ENCODE data around the gene ZNF616. TPM values are rescaled to one million over a fixed set of nuclear protein-coding genes. Genes with fewer than 3 reads are reported as not detected.

Gene ZNF616
- 18.5 TPM for total RNA-seq (ENCODE audit: unreplicated experiment)
- long read RNA-seq = 0 reads

DNA sequence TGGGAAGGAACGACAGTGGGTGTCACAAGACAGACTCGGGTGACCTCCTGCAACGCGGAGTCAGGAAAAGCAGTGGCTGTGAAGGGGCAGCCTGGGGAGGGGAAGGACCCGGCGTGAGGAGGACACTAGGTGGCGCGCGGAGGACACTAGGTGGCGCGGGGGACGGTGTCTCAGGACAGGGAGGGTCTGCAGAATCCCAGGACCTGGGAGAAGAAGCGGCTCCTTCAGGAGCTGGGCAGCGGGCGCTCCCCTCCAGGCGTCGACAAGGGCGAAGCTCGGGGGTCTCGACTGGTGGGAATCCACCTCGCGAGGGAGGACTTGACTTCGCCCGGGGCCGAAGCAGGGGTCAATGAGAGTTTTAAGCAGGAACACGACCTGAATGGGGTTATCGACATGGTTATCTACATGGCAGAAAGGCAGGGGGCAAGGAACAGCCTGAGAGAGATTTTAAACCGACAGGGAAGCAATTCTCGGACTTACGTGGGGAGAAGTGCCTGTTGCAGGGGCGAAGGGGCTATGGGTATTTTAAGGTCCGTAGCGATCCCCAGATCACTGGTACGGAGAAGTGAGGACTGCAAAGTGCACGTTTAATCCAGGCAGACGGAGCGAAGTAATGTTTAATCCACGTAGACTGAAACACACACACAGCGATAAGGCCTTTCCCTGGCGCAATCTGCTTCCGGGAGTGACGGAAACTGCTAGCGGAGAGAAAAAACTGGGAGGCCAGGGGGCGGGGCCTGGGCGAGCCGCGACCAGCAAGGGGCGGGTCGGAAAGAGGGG lies at the start of gene ZNF616:
Gene ZNF616 (minus strand): TSS at position 687 of the 780 bp plus-strand sequence. CDS start 9,426 bp downstream, outside the sequence.
- TF ChIP-seq, protein P1, sequence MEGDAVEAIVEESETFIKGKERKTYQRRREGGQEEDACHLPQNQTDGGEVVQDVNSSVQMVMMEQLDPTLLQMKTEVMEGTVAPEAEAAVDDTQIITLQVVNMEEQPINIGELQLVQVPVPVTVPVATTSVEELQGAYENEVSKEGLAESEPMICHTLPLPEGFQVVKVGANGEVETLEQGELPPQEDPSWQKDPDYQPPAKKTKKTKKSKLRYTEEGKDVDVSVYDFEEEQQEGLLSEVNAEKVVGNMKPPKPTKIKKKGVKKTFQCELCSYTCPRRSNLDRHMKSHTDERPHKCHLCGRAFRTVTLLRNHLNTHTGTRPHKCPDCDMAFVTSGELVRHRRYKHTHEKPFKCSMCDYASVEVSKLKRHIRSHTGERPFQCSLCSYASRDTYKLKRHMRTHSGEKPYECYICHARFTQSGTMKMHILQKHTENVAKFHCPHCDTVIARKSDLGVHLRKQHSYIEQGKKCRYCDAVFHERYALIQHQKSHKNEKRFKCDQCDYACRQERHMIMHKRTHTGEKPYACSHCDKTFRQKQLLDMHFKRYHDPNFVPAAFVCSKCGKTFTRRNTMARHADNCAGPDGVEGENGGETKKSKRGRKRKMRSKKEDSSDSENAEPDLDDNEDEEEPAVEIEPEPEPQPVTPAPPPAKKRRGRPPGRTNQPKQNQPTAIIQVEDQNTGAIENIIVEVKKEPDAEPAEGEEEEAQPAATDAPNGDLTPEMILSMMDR (IDR thresholded peaks at IDR 0.05; ENCODE audit: unreplicated experiment) = peak; percentile 58
- peak within 1 kb of the TSS; percentile 99 for H3K4me3 Mint-ChIP-seq (ENCODE audit: unreplicated experiment)
- peaks cover 19% of the 10 kb centered on the region for H3K27me3 Mint-ChIP-seq (ENCODE audit: unreplicated experiment)
- H3K27ac Mint-ChIP-seq (ENCODE audit: unreplicated experiment) = peak within 1 kb of the TSS; percentile 97
- H3K9me3 Mint-ChIP-seq (ENCODE audit: unreplicated experiment) = peaks cover 10% of the 10 kb centered on the region
- DNase-seq (ENCODE audit: low spot score) = peak; percentile 99
- H3K4me1 Mint-ChIP-seq (ENCODE audit: unreplicated experiment) = peaks cover 12% of the 10 kb centered on the region
- peaks cover 54% of the 10 kb centered on the region for H3K36me3 Mint-ChIP-seq (ENCODE audit: low read depth, unreplicated experiment)

DNA sequence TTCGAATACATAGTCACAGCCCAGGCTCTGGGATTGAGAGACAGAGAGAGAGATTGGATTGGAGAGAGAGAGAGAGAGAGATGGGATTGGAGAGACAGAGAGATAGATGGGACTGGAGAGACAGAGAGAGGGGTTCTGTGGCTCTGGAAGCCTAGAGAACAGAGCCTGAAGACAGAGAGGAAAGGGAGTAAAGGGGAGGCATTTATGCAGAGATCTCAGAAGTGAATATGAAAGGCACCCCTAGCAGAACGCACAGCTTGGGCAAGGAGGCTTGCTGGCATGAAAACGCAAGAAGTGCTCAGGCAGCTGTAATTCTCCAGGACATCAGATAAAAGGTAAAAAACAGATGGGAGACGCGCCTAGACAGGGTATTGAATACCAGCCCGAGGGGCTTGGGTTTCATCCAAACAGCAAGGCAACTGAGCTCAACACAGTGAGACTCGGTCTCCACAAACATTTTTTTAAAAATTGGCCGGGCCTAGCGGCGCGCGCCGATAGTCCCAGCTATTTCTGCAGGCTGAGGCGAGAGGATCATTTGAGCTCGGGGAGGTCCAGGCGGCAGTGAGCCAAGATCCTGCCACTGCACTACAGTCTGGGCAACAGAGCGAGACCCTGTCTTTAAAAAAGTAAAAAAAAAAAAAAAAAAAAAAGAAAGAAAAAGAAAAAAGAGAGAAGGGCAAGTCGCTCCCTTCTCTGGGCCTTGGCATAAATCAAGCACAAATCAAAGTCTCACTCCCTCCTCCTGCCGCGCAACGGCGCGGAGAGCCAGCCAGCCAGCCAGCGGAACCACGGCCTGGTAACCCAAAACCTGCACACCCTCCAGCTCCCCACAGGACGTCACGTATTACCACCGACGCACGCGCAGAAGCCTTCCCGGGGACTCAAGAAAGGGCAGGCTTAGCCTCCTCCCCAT lies 49.3 kb upstream of the ZNF616 start:
- TF ChIP-seq, protein P1 (IDR thresholded peaks at IDR 0.05; ENCODE audit: unreplicated experiment) = no peak
- H3K27ac Mint-ChIP-seq (ENCODE audit: unreplicated experiment) = peak overlapping the region; percentile 100
- H3K36me3 Mint-ChIP-seq (ENCODE audit: low read depth, unreplicated experiment) = peaks cover 21% of the 10 kb centered on the region
- peaks cover 19% of the 10 kb centered on the region for H3K4me1 Mint-ChIP-seq (ENCODE audit: unreplicated experiment)
- H3K27me3 Mint-ChIP-seq (ENCODE audit: unreplicated experiment) = peaks cover 10% of the 10 kb centered on the region
- DNase-seq (ENCODE audit: low spot score) = peak; percentile 43
- no peaks in the 10 kb centered on the region for H3K9me3 Mint-ChIP-seq (ENCODE audit: unreplicated experiment)
- H3K4me3 Mint-ChIP-seq (ENCODE audit: unreplicated experiment) = peak overlapping the region; percentile 99

DNA sequence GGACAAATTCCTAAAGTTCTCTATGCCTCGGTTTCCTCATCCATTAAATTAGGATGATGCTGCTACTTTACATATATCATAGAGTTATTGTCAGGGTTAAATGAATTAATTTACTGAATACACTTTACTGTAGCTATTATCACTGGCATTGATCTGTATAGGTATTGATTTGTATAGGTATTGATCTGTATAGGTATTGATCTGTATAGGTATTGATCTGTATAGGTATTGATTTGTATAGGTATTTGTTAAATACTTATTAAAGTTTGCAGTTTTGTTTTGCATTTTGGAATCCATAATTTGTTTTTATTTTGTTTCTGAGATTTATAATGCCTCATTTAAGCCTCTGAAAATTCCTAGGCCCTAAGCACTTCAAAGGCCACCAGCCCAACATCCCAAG lies 47.7 kb upstream of the ZNF616 start:
- TF ChIP-seq, protein P1 (IDR thresholded peaks at IDR 0.05; ENCODE audit: unreplicated experiment) = no peak
- peaks cover 12% of the 10 kb centered on the region for H3K36me3 Mint-ChIP-seq (ENCODE audit: low read depth, unreplicated experiment)

DNA sequence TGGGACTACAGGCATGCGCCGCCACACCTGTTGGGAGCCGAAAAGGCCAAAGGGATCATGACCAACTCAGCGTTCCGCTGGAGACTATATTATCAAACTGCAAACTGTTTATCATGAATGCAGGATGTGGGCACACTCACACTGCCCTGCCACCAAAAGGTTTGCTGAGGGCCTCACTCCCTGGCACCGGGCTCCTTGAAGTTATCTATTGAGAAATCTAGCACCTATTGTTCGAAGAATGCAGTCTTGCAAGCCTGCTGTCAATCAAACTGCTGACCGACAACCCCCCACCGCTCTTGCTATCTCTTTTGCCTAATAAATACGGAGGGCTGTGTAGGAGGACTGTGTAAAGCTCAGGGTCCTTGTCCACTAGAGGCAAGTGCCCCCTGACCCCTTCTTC lies 36.8 kb upstream of the ZNF616 start:
- Mint-ChIP-seq H3K9me3 (ENCODE audit: unreplicated experiment) (no peaks in the 10 kb centered on the region), H3K27me3 (ENCODE audit: unreplicated experiment) (peaks cover 20% of the 10 kb centered on the region), H3K27ac (ENCODE audit: unreplicated experiment) (no peak overlapping the region), H3K36me3 (ENCODE audit: low read depth, unreplicated experiment) (peaks cover 14% of the 10 kb centered on the region), H3K4me1 (ENCODE audit: unreplicated experiment) (peaks cover 6% of the 10 kb centered on the region), H3K4me3 (ENCODE audit: unreplicated experiment) (no peak overlapping the region)
- TF ChIP-seq, protein P1 (IDR thresholded peaks at IDR 0.05; ENCODE audit: unreplicated experiment) = no peak
- DNase-seq (ENCODE audit: low spot score) = no peak

More for the DNA sequence above, 47.7 kb upstream of the ZNF616 start:
- no peak for DNase-seq (ENCODE audit: low spot score)
- H3K4me3 Mint-ChIP-seq (ENCODE audit: unreplicated experiment) = no peak overlapping the region
- H3K27ac Mint-ChIP-seq (ENCODE audit: unreplicated experiment) = no peak overlapping the region
- peaks cover 10% of the 10 kb centered on the region for H3K27me3 Mint-ChIP-seq (ENCODE audit: unreplicated experiment)
- peaks cover 19% of the 10 kb centered on the region for H3K4me1 Mint-ChIP-seq (ENCODE audit: unreplicated experiment)
- no peaks in the 10 kb centered on the region for H3K9me3 Mint-ChIP-seq (ENCODE audit: unreplicated experiment)

Measured in endothelial cell (in vitro differentiated cells).